Measurements from ENCODE around the gene WDR91.

DNA sequence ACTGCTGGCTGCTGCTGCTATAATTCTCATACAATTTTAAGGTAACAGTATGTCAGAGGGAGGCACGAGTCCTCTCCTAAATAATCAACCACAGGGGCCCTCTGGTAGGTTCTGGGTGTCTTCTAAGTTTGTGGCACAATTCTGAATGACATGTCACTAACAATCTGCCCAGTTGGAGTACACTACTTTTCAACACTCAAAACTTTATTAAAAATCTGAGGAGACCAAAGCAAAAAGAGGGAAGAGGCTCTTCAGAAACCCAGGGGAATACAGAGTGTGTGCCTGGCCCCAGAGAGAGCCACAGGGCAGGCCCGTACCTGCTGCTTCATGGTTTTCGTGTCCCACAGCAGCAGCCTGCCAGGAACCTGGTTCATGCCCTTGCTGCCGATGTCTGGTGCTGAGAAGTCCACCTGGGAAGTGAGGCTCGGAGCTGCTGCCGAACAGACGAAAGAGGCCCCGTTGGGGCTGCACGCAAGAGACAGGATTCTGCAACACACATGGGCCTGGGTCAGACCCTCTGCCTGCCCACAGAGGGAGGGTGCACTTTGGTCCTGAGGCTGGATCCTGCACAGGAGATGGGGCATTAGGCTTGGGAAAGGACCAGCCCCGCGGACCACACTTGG, 18.3 kb downstream of the WDR91 start:
- no peak for TF ChIP-seq CTCF (IDR thresholded peaks at IDR 0.05)
- TF ChIP-seq POLR2AphosphoS5 (IDR thresholded peaks at IDR 0.05), result no peak
- no peak for TF ChIP-seq POLR2A (IDR thresholded peaks at IDR 0.05)

Measured in upper lobe of left lung (tissue), 4 donors.